ENCODE data around the gene KRT23. TPM values are rescaled to one million over a fixed set of nuclear protein-coding genes. Genes with fewer than 3 reads are reported as not detected.

Gene KRT23
- total and polyA plus RNA-seq, 7 donors = 0.03 to 1.5 (median 0.25) TPM; not detected in 4

DNA sequence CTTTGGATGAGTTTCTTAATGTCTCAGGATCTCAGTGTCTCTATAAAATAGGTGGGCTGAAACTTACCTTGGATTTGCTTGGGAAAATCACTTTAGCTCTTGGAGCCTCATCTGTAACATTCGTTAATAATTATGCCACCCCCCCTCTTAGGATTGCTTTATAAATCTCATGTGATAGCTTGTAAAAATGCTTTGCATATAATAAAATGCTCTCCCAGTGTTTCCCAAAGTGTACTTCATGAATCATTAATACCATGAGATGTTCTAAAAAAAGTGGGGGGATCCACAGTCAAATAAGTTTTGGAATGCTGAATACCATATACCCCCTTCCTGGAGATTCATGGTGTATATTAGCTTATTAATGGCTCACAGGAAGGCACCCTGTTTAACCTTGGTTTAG is 24.1 kb upstream of the KRT23 start:
- intact Hi-C loops (cut with DNase I) = no loop called here
- Histone ChIP-seq H3K4me1 (no peaks in the 10 kb centered on the region), H3K9me3 (no peaks in the 10 kb centered on the region), H3K27ac (no peak overlapping the region), H3K4me3 (no peak overlapping the region), H3K27me3 (ENCODE audit: insufficient read depth in 3 of 3, low read length in 2 of 3) (peaks cover 0 to 9% (median 0%) of the 10 kb centered on the region in 3 donors), H3K36me3 (ENCODE audit: insufficient read depth in 1 of 2, low read depth in 1 of 2) (no peaks in the 10 kb centered on the region)
- TF ChIP-seq CTCF (IDR thresholded peaks at IDR 0.05) = no peak
- 84 to 94% (median 85%) methylated on average over 1 of the region's 1 CpG for WGBS, 3 donors
- no peak for DNase-seq
- no peak for ATAC-seq

- H3K9me3 ChIP-seq = no peaks in the 10 kb centered on the region
- no peak for TF ChIP-seq CTCF (IDR thresholded peaks at IDR 0.05)
- ATAC-seq (no peak), DNase-seq (no peak)
- no peaks in the 10 kb centered on the region for H3K4me1 ChIP-seq
- no peak overlapping the region for H3K4me3 ChIP-seq
- H3K27ac ChIP-seq = no peak overlapping the region
- intact Hi-C loops (cut with DNase I) = no loop called here
- 45 to 57% (median 45%) methylated on average over 10 of the region's 10 CpGs for WGBS, 3 donors
- H3K36me3 ChIP-seq (ENCODE audit: insufficient read depth in 1 of 2, low read depth in 1 of 2) = no peaks in the 10 kb centered on the region
- H3K27me3 ChIP-seq (ENCODE audit: insufficient read depth in 3 of 3, low read length in 2 of 3) = peaks cover 0 to 9% (median 0%) of the 10 kb centered on the region in 3 donors
Observed at GRCh38 chr17:40960144-40960543, 22.7 kb upstream of the KRT23 start.

DNA sequence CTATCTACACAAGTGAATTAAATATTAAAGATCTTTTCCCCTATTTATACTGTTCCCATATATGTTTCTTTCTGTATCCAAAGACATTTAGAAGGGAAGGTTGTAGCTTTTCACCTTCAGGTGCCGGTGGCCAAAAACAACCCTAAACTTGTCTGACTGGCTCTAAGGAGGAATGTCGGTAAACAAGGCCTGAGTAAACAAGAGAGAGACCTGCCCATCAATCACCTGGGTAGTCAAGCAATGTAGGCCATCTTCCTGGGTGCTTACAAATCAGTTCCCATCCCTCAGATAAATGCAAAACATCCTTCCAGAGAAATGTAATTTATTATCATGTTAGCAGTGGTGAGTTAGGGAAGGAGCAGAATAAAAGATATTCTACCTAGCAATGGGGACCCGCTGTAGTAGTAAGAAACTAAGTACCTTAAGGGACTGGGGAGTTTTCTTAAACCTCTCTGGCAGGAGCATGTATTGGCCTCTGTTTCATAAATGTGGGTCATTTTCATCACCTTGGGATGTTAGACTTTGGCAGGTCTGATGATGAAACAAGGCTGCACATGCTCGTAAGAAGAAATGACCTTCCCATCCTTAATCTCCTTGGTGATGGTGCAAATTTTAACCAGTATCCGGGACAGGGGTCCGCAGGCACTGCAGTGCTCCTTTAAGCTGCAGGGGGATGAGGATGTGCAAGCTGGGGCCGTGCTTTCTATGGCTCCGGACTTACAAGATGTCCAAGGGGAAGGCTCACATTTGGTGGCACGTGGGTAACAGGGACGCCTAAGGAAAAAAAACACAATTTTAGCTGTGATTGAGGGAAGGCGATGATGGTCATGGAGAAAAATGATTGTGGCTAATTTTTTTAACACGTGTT is 20.9 kb upstream of the KRT23 start:
- Histone ChIP-seq H3K9me3 (no peaks in the 10 kb centered on the region), H3K36me3 (ENCODE audit: insufficient read depth in 1 of 2, low read depth in 1 of 2) (no peaks in the 10 kb centered on the region), H3K27me3 (ENCODE audit: insufficient read depth in 3 of 3, low read length in 2 of 3) (peaks cover 0 to 9% (median 0%) of the 10 kb centered on the region in 3 donors), H3K4me3 (no peak overlapping the region), H3K4me1 (no peaks in the 10 kb centered on the region), H3K27ac (no peak overlapping the region)
- TF ChIP-seq CTCF (IDR thresholded peaks at IDR 0.05) = no peak
- ATAC-seq (no peak), DNase-seq (no peak)
- 79 to 81% (median 80%) methylated on average over 12 of the region's 12 CpGs for WGBS, 3 donors
- intact Hi-C loops (cut with DNase I) = no loop called here

DNA sequence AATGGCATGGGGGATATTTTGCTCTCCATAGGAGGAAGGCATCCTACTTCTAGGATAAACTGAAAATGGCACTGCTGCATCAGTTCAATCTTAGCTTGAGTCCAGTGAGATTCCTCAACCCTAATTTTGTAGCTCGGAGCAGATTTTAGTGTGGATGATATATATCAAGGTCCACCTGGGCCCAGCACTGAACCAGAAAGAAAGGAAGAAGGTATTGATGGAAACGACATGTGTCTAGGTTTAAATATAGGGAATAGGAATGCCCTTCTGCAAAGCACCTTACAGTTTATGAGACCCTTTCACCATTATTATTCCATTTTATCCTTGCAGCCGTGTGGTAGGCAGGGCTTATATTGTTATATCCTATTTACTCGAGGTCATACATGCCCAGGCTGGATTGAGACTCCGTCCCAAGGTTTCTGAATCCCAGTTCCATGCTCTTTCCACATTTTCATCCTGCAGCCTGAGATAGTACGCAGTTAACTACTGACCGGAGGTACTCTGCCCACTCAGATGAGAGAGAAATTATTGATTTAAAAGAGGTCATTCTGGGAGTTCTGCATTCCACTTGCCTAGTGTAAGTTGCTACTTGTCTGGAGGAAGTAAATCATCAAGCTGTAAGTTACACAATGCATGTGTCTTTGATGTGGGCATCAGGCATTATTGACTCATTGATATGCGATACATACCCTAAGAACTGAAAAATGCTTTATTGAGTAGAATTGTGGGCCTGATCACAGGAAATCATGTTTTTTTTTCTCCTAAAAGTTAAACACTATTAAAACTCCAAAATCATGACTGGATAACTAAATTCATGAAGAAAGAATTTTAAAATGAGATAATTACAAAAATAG is 19.2 kb upstream of the KRT23 start:
- Histone ChIP-seq H3K27ac (no peak overlapping the region), H3K9me3 (no peaks in the 10 kb centered on the region), H3K36me3 (ENCODE audit: insufficient read depth in 1 of 2, low read depth in 1 of 2) (no peaks in the 10 kb centered on the region), H3K27me3 (ENCODE audit: insufficient read depth in 3 of 3, low read length in 2 of 3) (peaks cover 0 to 4% (median 0%) of the 10 kb centered on the region in 3 donors), H3K4me1 (peaks cover 9% of the 10 kb centered on the region), H3K4me3 (no peak overlapping the region)
- TF ChIP-seq CTCF (IDR thresholded peaks at IDR 0.05) = no peak
- intact Hi-C loops (cut with DNase I) = no loop called here
- DNase-seq = no peak
- 79 to 88% (median 81%) methylated on average over 8 of the region's 8 CpGs for WGBS, 3 donors
- ATAC-seq = no peak
